Hepatocyte (in vitro differentiated cells): ENCODE results near the gene INO80. TPM values are rescaled to one million over a fixed set of nuclear protein-coding genes. Genes with fewer than 3 reads are reported as not detected.
"Not testable (repeated sequence)": the region's sequence is repeated elsewhere in the genome, so short reads cannot be mapped to it uniquely, and the experiment has no call there.

Source experiments
- DNase-seq: peaks from one replicate; pipeline ENCODE4 v3.0.0-alpha.2; 2016; ENCODE audit warnings: low spot score
- H2AFZ ChIP-seq: fragments of 200-600 bp; sonication (generic); 2 replicates; pipeline ENCODE4 v1.6.0; 2016; ENCODE audit warnings: antibody characterized with exemption, mild to moderate bottlenecking
- H3K27ac ChIP-seq: fragments of 200-600 bp; sonication (generic); 2 replicates; pipeline ENCODE4 v1.5.1; 2016; ENCODE audit warnings: mild to moderate bottlenecking
- H3K27me3 ChIP-seq: fragments of 200-600 bp; sonication (generic); 2 replicates; pipeline ENCODE4 v1.6.1; 2016
- H3K36me3 ChIP-seq: fragments of 200-600 bp; sonication (generic); replicated peaks from 2 replicates; pipeline ENCODE4 v1.5.1; 2016; ENCODE audit warnings: low read depth; ENCODE audit not compliant: insufficient read depth
- H3K4me1 ChIP-seq: fragments of 200-600 bp; sonication (generic); 2 replicates; pipeline ENCODE4 v1.5.1; 2016; ENCODE audit warnings: mild to moderate bottlenecking, moderate library complexity; ENCODE audit not compliant: insufficient read depth
- H3K4me2 ChIP-seq: fragments of 200-600 bp; sonication (generic); 2 replicates; pipeline ENCODE4 v1.6.0; 2016
- H3K4me3 ChIP-seq: fragments of 200-600 bp; sonication (generic); 2 replicates; pipeline ENCODE4 v1.5.1; 2016; ENCODE audit warnings: mild to moderate bottlenecking
- H3K79me2 ChIP-seq: fragments of 200-600 bp; sonication (generic); 2 replicates; pipeline ENCODE4 v1.6.0; 2017; ENCODE audit warnings: mild to moderate bottlenecking
- H3K9me2 ChIP-seq: fragments of 200-600 bp; sonication (generic); replicated peaks from 2 replicates; pipeline ENCODE4 v1.6.0; 2017; ENCODE audit warnings: mild to moderate bottlenecking; ENCODE audit not compliant: insufficient read depth
- H3K9me3 ChIP-seq: fragments of 200-600 bp; sonication (generic); 2 replicates; pipeline ENCODE4 v1.5.1; 2016; ENCODE audit warnings: low read depth, mild to moderate bottlenecking
- H4K20me1 ChIP-seq: fragments of 200-600 bp; sonication (generic); 2 replicates; pipeline ENCODE4 v1.6.0; 2016; ENCODE audit warnings: mild to moderate bottlenecking; ENCODE audit not compliant: insufficient read depth, poor library complexity, severe bottlenecking
- EZH2 ChIP-seq: fragments of 200-600 bp; sonication (generic); IDR thresholded peaks from 2 replicates; pipeline ENCODE4 v1.6.1; 2016; ENCODE audit warnings: antibody characterized with exemption, mild to moderate bottlenecking, borderline replicate concordance
- EZH2phosphoT487 ChIP-seq: fragments of 200-600 bp; sonication (generic); IDR thresholded peaks from one replicate; pipeline ENCODE4 v1.6.1; 2018; ENCODE audit warnings: antibody characterized with exemption, mild to moderate bottlenecking, low read depth, moderate library complexity; ENCODE audit not compliant: unreplicated experiment, severe bottlenecking
- WGBS: methylation state at CpG from one replicate; pipeline ENCODE4 v1.1.6; 2016; ENCODE audit warnings: low lambda C conversion rate; ENCODE audit errors: missing lambda C conversion rate; 5-methylcytosine and 5-hydroxymethylcytosine counted together
- polyA plus RNA-seq: library from polyadenylated mRNA; unstranded; fragments of >200 nt; fragmentation: Nextera tagmentation; extraction: Ambion mirVana; gene quantifications from 2 replicates; pipeline ENCODE4 v1.2.1, GENCODE V29; 2016
- total RNA-seq: library from RNA; depleted of rRNA; stranded (reverse); fragments of >200 nt; gene quantifications from 2 replicates; pipeline ENCODE4 v1.2.3, GENCODE V29; 2014
- TF ChIP-seq, protein P1 (sequence below): fragments of 200-600 bp; sonication (generic); IDR thresholded peaks from 2 replicates; pipeline ENCODE4 v1.5.1; 2016; ENCODE audit warnings: antibody characterized with exemption, mild to moderate bottlenecking; ENCODE audit not compliant: poor library complexity

Gene INO80
- total and polyA plus RNA-seq, 2 experiments from 2014 or later: 4.5 to 15.5 TPM

DNA sequence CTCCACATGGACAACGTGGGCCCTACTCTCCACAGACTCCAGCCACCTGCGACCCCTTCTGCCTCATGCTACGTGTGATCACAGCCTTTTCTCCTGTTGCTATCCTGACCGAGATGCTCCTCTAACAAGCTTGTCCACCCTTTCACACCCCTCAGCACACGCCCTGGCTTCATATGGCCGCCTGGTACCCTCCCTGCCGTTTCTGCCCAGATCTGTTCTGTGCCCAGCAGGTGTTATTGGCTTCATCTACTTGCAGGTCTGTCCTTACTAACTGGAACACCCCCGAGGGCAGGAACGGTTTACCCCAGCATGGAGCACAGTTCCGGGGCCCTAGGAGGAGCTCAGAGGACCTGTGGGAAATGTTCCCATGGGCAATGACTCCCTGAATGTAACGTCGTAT lies 152.9 kb downstream of the INO80 start:
- no peaks in the 10 kb centered on the region for H3K27me3 ChIP-seq
- H4K20me1 ChIP-seq: no peaks in the 10 kb centered on the region
- no peak for TF ChIP-seq EZH2
- no peaks in the 10 kb centered on the region for H3K9me3 ChIP-seq
- no peaks in the 10 kb centered on the region for H3K79me2 ChIP-seq
- no peak overlapping the region for H3K27ac ChIP-seq
- no peak overlapping the region for H3K4me2 ChIP-seq
- H3K9me2 ChIP-seq: no peaks in the 10 kb centered on the region
- H3K36me3 ChIP-seq: no peaks in the 10 kb centered on the region
- DNase-seq: no peak
- no peak overlapping the region for H2AFZ ChIP-seq
- H3K4me3 ChIP-seq: no peak overlapping the region
- 94% methylated on average over 12 of the region's 12 CpGs for WGBS
- H3K4me1 ChIP-seq: peaks cover 17% of the 10 kb centered on the region

DNA sequence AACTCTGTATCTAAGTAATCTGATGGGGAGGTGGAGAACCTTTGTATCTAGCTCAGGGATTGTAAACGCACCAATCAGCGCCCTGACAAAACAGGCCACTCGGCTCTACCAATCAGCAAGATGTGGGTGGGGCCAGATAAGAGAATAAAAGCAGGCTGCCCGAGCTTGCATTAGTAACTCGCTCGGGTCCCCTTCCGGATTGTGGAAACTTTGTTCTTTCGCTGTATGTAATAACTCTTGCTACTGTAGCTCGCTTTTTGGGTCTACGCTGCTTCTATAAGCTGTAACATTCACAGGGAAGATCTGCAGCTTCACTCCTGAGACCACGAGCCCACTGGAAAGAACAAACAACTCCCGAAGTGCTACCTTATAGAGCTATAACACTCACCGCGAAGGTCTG lies 153.8 kb downstream of the INO80 start:
- peaks cover 17% of the 10 kb centered on the region for H3K4me1 ChIP-seq
- not testable (repeated sequence) for H3K9me3 ChIP-seq, H3K4me2 ChIP-seq, H3K79me2 ChIP-seq, DNase-seq, H3K27me3 ChIP-seq, H4K20me1 ChIP-seq, H3K4me3 ChIP-seq, H2AFZ ChIP-seq, H3K9me2 ChIP-seq, H3K27ac ChIP-seq, H3K36me3 ChIP-seq
- WGBS: 96% methylated on average over 14 of the region's 14 CpGs

DNA sequence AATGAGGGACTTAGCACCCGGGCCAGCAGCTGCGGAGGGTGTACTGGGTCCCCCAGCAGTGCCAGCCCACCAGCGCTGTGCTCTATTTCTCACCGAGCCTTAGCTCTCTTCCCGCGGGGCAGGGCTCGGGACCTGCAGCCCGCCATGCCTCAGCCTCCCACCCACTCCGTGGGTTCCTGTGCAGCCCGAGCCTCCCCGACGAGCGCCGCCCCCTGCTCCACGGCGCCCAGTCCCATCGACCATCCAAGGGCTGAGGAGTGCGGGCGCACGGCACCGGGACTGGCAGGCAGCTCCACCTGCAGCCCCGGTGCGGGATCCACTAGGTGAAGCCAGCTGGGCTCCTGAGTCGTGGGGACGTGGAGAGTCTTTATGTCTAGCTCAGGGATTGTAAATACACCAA lies 154.3 kb downstream of the INO80 start:
- H3K27me3 ChIP-seq, H3K27ac ChIP-seq, H3K9me3 ChIP-seq, DNase-seq, H2AFZ ChIP-seq, H3K36me3 ChIP-seq, H3K4me2 ChIP-seq, H3K9me2 ChIP-seq, H4K20me1 ChIP-seq, H3K79me2 ChIP-seq, H3K4me3 ChIP-seq: not testable (repeated sequence)
- H3K4me1 ChIP-seq: peaks cover 13% of the 10 kb centered on the region
- 96% methylated on average over 10 of the region's 25 CpGs for WGBS

DNA sequence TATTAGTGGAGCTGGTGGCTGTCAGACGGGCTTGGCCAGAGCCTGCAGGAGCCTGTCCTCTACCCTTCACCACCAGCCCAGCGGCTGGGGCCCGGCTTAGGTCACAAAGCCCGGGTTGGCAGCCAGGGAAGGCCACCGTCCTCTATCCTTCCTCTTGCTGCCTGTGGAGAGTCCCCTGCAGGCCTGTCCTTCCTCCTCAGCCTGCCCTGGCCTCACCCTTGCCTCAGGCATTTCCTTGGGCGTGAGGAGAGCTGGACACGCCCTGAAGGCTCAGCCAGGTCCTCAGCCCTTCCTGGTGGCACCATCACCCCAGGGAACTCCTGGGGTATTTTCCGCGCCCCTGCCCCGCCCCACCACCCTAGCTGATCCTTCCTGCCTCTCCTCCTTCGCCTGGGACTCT lies 155.2 kb downstream of the INO80 start:
- Histone ChIP-seq H3K9me2 (no peaks in the 10 kb centered on the region), H3K9me3 (no peaks in the 10 kb centered on the region), H4K20me1 (peaks cover 12% of the 10 kb centered on the region), H3K79me2 (no peaks in the 10 kb centered on the region), H3K27me3 (no peaks in the 10 kb centered on the region), H3K27ac (no peak overlapping the region), H3K36me3 (no peaks in the 10 kb centered on the region), H3K4me1 (peaks cover 5% of the 10 kb centered on the region), H3K4me3 (no peak overlapping the region), H3K4me2 (no peak overlapping the region), H2AFZ (no peak overlapping the region)
- WGBS: 85% methylated on average over 11 of the region's 11 CpGs
- TF ChIP-seq, protein P1, sequence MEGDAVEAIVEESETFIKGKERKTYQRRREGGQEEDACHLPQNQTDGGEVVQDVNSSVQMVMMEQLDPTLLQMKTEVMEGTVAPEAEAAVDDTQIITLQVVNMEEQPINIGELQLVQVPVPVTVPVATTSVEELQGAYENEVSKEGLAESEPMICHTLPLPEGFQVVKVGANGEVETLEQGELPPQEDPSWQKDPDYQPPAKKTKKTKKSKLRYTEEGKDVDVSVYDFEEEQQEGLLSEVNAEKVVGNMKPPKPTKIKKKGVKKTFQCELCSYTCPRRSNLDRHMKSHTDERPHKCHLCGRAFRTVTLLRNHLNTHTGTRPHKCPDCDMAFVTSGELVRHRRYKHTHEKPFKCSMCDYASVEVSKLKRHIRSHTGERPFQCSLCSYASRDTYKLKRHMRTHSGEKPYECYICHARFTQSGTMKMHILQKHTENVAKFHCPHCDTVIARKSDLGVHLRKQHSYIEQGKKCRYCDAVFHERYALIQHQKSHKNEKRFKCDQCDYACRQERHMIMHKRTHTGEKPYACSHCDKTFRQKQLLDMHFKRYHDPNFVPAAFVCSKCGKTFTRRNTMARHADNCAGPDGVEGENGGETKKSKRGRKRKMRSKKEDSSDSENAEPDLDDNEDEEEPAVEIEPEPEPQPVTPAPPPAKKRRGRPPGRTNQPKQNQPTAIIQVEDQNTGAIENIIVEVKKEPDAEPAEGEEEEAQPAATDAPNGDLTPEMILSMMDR: no peak
- TF ChIP-seq EZH2: no peak
- TF ChIP-seq EZH2phosphoT487: no peak
- DNase-seq: no peak

DNA sequence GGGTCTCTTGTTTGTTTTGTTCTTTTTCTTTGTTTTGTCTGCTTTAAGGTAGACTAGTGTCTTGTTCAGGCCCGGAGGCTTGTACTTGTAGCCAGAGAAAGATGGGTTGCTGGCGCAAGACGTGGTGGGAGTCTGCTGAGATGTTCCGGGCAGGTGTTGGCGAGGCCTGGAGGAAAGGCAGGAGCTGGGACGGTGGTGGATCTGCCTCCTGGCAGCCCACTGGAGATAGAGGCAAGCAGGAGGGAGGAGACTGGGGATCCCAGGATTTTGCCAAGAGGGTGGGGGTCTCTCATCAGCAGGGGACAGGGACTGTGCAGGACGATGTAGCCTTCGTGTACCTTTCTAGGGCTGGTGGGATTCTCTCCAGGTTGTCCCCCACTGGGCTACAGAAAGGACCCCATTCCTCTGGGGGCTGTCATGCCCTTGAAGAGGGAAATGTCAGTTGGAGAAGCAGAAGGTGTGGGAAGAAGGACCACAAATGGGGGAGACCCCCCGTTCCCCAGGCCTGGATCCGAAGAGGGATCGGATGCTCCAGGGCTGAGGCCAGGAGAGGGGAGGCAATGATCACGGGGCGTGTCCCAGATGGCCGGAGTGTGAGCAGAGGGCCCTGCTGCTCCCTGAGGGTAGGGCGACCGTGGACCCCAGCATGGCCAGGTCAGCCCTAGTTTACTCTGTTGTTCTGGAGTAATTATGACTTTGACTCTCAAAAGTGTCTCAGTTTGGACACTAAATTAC lies 155.8 kb downstream of the INO80 start:
- H3K36me3 ChIP-seq: no peaks in the 10 kb centered on the region
- H3K9me2 ChIP-seq: no peaks in the 10 kb centered on the region
- DNase-seq: no peak
- 91% methylated on average over 16 of the region's 16 CpGs for WGBS
- peaks cover 3% of the 10 kb centered on the region for H3K4me1 ChIP-seq
- no peaks in the 10 kb centered on the region for H3K27me3 ChIP-seq
- H4K20me1 ChIP-seq: peaks cover 18% of the 10 kb centered on the region
- no peak overlapping the region for H3K4me3 ChIP-seq
- TF ChIP-seq EZH2phosphoT487: no peak
- TF ChIP-seq, protein P1: no peak
- no peak for TF ChIP-seq EZH2
- peaks cover 3% of the 10 kb centered on the region for H3K79me2 ChIP-seq
- no peak overlapping the region for H3K27ac ChIP-seq
- no peak overlapping the region for H3K4me2 ChIP-seq
- H3K9me3 ChIP-seq: no peaks in the 10 kb centered on the region
- no peak overlapping the region for H2AFZ ChIP-seq
